GM19351 (cell line): ENCODE results near the gene RPL7A.

Experiments used
- ATAC-seq: cut with Tn5 transposase; IDR thresholded peaks from one replicate; pipeline ENCODE4 v1.9.1; 2021; ENCODE audit warnings: mild to moderate bottlenecking, moderate library complexity; ENCODE audit not compliant: unreplicated experiment

The RPL7A gene

DNA sequence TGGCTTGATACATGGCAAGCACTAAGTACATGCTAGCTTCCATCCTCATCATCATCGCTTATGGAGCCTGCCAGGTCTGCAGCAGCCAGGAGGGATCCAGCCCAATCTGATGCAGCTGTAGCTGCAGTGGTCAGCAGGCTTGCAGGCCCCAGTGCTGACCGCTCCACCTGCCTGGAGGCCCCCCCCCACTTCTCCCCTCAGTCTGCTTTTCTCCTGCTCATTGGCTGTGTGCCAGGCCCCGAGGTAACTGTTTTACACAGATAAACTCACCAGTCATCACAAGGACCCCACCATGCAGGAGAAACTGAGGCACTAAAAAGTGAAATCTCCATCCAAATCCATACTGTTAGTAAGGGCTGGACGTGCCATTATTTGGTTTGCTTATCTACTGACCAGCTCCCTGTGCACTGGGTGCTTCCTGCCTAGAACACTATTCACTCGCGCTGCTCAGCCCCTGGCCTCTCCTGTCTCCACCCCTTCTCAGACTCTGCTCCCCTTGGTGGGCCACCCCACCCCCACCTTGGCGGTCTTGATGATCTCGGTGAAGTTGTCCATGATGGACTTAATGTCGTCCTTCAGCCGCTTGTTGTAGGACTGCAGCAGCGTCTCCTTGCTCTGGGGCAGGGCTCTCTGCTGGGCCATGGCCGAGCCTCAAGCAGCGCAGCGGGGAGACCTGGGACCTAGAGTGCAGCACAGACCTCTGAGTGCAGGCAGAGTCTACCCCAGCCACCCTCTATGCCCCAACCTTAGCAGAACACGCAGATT, 1.8 kb upstream of the RPL7A start:
- ATAC-seq, result no peak

DNA sequence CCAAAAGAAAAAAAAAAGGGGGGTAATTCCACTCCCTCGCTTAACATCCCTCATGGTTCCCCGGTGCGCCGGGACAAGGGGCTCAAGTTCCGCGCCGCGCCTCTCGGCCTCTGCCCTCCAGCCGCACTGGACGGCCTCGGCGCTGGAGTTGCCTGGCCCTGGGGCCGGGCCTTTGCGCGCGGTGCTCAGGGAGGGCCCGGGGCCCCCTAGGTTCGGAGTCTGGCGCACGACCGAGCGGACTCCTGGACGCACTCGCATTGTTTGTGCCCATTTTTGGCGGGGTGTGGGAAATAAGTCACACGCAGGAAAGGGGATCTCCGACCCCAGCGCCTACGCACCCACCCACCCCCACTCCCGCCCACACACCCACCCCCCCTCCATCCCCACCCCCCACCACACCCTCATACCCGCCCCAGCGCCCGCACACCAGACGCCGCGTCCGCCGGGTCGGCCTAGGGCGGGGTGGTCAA, 468 bp upstream of the RPL7A start:
- peak; percentile 35 for ATAC-seq

DNA sequence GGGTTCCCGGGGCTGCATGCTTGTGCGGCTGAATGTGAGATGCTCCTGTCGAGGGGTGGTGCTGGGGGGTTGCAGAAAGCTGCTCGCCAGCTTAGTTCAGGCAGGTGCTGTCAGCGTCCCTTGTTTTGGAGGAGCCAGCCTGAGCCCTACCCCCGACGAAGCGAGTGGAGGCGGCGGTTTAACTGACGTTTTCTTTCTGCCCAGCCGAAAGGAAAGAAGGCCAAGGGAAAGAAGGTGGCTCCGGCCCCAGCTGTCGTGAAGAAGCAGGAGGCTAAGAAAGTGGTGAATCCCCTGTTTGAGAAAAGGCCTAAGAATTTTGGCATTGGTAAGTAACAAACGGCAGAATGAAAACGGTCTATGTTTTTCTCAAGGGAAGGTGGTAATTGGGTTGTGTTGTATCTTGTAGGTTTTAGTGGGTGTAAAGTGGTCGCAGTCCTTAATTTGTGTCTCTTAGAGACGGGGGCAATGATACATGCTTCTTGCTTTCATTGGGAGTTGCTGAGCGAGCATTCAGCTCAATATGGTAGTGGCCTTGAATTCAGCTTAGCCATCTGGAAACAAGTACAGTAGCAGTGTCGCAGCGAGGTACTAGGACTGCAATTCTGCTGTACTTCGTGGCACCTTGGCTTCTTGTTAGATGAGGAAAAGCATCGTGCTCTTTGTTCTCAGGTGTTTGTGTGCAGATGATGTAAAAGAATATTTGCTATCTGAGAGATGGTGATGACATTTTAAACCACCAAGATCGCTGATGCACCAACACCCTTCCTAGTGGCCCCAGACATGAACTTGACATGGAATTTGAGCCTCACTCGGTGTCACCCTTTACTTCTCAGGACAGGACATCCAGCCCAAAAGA, 928 bp downstream of the RPL7A start:
- no peak for ATAC-seq

DNA sequence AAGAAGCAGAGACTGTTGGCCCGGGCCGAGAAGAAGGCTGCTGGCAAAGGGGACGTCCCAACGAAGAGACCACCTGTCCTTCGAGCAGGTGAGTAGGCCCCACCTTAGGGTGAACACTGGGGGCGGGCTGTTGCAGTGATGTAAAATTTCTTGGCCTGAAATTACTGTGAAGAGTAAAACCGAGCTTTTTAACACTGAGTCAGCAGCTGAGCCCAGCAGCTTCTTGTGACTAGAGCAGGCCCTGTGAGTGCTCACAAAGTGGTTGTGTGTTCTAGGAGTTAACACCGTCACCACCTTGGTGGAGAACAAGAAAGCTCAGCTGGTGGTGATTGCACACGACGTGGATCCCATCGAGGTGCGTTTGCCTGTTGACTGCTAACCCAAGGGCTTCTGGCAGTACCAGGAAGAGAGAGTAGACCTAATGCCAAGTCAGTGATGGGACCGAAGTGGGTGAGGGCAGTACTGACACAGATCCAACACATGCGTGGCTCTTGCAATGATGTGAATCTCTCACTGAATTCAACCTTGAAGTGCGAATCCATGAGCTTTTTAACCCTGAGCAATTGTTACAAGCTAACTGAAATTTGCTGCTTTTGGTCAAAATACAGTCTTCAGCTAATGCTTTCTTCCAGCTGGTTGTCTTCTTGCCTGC, 2.1 kb downstream of the RPL7A start:
- ATAC-seq, result no peak

DNA sequence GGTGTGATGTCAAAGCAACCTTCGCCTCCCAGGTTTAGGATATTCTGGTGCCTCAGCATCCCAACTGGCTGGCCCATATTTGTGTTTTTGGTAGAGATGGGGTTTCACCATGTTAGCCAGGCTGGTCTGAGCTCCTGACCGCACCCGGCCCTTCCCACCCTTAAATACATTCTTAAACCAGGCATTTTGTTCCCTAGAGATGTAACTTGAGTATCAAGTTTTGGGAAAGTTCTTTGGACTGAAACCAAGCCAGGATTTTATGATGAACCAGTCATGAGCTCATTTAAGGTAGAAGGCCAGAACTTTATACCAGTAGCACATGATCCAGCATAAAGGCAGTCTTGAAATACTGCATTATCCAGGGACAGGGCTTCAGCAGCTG, 3.5 kb downstream of the RPL7A start:
- ATAC-seq, result no peak

DNA sequence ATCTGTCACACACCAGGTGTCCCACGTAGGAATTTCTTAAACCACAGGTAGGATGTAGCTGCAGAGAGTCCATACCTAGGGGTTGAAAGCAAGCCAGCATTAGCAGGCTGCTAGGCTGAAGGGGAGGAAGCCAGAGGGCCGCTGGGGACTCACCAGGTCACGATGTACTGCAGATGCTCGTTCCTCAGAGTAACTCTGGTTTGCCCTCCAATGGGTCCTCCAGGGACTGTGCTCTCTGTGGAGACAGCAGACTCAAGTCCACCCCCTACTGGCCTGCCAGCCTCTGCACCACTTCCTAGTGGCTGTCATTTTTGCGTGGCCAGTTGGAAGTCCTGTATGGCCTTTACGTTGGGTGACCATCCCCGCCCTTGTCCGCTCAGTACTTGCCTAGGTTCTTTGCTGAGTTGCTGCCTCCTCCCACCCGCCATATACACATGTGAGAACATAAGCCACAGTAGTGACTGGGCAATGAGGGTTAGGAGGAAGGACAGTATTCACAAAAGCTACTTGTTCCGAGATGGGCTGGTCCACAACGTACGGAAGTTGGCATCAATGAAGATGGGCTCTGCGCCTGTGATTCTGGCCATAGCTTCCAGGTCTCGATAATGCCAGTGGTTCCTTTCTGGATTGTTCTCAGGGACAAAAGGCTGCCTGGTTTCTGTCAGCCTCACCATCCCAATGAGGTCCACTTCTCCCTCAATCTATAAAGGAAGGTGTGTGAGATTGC, 4.1 kb downstream of the RPL7A start:
- ATAC-seq, result no peak

DNA sequence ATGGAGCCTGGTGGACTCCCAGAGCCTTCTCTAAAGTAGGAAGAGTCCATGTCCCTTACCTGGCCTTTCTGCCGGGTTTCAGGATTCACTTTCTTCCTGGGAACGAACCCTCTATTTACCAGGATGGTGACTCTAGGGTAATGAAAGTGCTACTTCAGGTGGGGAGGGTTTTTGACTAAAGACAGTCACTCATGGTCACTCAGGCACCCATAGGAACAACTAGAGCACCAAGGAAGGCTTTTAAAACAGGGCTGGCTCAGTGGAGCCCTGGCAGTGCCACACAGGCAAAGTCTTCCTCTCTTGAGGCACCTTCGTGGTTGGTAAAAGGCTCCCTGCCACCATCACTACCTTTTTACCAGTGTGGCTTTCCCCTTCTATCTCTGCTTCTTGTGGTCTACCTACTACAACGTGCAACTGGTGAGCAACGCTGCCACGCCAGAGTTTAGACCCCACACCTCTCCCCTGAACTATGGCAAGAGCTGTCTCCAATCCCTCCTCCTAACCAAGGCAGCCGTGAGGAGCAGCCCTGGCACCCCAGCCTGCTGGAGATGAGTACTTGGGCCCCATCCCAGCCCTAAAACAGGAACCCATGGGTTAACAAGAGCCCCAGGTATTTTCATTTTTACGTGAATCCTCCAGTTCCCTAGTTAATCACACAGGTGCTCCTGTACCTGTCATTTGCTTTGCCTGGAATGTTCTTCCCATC, 4.8 kb downstream of the RPL7A start:
- no peak for ATAC-seq

DNA sequence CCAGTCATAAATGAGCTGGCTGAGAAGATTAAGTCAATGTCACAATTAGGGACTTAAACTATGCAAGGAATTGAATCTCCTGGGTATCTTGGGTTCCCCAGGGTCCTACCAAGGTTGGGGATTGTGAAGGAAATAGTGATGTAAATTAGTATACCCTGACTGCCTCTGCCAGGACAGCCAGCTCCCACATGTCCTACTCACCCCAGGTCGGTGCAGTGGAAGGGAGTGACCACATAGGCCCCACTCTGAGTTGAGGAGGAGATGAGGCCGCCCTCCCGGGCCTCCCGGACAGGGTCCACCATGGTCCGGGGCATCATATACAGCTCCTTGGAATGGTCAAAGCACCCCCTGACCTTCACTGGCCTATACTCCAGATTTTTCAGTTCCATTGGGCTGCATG, 5.5 kb downstream of the RPL7A start:
- ATAC-seq, result no peak

DNA sequence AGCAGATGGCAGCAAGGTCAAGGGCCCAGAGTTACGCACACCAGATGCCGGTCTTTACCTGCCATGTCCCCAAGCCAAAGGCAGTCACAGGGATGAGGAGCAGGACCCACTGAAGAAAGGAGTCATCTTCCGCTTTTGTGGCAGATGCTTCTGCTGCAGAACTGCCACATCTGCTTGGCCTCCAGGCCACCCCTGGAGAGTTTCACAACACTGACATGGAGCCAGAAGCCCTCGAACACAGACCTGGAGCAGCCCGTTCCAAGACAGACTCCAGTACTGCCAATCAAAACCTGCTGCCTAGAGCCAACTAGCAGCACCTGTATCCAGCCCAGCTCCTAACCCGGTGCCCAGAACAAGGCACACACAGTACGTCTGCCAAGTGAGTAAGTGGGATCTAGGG, 6.7 kb downstream of the RPL7A start:
- no peak for ATAC-seq

DNA sequence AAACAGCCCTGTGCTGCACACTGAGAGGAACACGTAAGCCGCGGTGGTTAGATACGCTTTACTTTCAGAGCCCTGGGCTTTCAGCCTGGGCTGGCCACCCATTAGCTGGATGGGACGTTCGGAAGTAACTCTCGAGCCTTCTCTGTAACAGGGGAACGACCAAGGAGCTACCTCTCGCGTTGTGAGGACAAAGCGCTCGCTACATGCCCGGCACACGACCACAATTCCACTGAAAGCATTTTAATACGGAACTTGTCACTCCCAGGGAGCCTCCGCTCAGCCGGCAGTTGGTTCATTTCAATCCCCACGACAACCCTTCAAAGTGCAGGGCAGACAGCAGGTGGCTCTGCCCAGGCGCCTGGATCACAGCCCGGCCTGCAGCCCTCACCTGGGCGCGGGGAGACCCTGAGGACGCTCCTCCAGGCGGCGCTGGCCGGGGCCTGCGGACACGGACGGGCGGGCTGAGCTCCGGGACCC, 7.9 kb downstream of the RPL7A start:
- peak; percentile 23 for ATAC-seq

DNA sequence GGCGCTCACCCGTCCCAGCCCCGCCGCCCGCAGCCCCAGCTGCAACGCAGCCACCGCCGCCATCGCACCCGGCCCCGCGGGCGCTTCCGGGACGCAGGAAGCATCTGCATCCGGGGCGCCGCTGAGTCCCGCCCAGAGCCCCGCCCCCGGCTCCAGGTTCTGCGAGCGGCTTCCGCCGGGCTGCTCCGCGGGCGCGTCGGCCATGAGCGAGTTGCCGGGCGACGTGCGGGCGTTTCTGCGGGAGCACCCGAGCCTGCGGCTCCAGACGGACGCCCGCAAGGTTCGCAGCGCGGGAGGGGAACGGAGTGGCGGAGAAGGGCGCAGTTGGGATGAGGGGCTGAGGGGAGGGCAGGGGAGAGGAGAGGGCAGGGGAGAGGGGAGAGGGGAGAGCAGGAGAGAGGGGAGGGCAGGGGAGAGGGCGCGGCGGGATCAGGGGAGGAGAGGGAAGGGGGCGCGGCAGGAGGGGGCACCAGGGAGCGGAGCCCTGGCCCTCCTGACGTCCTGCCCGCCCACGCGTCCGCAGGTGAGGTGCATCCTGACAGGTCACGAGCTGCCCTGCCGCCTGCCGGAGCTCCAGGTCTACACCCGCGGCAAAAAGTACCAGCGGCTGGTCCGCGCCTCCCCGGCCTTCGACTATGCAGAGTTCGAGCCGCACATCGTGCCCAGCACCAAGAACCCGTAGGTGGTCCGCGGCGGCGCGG, 8.5 kb downstream of the RPL7A start, which contains the start of the genes SURF1 and SURF2:
Gene SURF1 (minus strand): TSS at position 97 of the 701 bp plus-strand sequence. CDS start 34 bp downstream, at position 63.
Gene SURF2 (plus strand): TSS at position 160 of the 701 bp plus-strand sequence. CDS start 43 bp downstream, at position 203.
- ATAC-seq, result peak; percentile 79

DNA sequence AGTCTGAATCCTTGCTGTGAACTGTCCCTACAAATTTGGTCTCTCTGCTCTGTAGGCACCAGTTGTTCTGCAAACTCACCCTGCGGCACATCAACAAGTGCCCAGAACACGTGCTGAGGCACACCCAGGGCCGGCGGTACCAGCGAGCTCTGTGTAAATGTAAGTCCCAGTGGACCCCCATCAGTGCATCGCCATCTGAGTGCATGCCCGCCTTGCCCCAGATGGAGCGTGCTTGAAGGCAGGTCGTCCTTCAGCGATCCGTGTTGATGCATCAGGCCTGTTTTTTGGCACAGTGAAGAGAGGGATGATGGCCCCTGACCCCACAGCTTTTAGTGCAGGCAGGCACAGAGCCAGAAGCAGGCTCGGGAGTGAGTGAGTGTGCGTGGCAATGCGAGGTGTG, 9.6 kb downstream of the RPL7A start:
- no peak for ATAC-seq

DNA sequence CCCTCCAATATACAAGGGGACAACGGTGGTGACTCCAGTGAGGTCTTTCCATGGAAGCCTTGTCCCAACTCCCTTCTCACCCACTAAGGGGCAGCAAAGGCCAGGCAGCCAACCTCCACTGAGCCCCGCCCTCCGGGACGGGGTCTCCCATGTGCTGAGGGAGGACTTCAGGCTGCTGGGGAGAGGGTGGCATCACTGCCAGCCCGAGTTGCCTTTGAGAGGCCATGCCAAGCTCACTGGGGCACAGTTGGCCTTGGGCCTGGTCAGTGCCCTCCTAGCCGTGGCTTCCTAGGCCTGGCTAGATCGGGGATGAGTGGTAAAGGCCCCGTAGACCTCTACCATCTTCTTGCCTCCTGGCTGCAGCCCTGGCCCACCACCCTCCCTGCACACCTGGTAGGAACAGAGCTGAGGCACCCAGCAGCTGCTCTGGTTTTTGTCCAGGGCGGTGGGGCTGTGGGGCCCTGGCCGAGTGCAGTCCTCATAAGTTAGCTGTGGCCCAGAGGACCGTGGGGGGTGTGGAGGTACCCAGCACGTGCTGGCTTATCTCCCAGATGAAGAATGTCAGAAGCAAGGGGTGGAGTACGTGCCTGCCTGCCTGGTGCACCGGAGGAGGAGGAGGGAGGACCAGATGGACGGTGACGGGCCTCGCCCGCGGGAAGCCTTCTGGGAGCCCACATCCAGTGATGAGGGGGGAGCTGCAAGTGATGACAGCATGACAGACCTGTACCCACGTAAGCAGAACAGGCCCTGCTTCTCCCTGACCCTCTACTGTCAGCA, 11.6 kb downstream of the RPL7A start:
- no peak for ATAC-seq

DNA sequence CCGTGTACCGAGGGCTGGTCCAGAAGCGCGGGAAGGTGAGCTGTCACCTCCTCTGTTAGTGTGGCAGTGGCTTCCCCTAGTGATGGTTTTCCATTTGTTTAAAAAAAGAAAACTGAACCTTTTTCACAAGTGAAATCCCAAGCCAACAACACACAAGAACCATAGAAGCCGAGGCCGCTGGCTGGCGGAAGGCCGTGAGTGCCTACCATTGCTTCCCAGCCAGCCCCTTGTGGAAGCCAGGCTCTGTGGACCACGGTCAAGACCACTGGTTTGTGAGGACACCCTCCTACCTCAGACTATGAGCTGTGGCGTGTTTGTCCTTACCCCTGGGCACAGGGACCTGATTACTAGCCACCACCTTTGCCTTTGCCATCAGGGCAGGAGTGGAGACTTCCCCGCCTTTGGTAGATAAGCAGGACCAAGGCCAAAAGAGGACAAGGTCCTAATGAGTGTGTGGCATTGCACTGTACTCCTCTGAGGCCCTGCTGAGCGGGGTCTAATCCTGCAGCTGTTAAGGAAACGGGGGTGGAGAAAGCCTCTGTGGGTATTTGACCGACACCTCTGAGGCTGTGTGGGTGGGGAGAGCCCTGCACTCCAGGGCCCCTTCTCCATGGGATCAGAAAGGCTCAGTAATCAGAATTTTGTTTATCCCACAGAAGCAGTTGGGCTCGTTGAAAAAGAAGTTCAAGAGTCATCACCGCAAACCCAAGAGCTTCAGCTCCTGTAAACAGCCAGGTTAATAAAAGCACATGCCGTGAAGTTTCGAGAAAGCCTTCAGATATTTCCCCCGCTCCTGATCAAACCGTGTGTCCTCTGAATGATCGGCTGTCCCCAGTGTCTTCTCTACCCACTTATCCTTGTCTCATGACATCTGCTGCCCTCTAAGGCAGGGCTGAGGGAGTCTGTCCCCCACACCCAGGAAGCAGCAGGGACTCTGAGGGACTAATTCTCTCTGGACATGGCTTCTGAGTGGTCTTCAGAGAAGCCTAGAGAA, 12.7 kb downstream of the RPL7A start:
- ATAC-seq, result no peak

DNA sequence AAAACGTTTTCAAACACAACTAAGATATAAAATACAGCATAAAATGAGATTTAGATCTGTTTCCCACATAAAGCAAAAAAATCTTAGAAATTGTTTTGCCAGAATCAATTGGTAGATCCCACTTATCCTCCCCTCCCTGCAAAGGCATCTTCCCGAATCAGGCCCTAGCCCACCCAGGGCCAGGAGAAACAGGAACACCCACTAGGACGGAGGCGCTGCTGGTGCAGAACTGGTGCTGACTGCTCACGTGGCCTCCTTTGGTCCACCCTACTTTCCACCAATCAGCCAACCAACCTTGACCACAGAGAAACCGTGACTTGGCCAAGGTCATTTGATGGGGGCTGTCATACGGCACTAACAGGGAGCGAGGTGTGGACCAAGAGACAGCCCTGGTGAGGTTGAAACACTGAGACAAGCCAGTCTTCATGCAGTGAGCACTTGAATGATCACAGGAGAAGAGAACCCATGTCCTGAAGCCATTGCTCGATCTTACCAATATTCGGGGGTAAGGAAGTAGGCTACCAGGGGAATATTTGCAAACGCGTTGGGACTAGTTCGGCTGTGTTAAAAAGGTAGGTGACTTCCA, 13.6 kb downstream of the RPL7A start:
- no peak for ATAC-seq

DNA sequence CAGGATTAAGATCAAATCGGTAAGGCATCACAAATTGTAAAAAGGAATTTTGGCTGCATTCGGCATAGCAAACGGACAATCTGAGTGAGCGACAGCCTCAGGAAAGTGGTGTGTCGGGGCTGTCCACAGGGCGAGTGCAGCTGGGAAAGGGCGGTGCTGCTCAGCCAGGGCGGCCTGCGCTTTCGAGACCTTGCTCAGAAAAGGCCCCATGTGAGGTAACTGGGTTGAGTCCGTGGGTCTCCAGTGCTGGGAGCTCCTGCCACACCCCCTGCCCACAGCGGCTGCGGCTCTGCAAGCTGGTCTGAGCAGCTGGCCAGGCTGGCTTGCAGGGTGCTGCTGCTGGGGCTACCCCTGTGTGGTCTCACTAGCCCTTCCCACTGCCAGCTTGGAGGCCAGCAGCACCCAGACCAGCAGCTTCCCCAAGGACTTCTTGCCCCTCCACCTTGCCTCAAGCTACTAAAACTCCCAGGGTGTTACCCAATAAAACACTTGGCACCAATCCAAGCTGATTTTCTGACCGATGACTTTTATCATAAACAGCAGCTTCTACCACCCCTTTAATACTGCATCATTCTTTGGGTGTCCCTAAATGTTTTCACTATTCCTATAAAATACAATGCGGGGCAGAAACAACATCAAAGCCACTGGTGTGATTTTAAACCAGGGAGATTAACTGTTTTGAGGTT, 14.5 kb downstream of the RPL7A start:
- no peak for ATAC-seq
